Measurements from ENCODE around the gene LRRK1.

- TF ChIP-seq, protein P1, sequence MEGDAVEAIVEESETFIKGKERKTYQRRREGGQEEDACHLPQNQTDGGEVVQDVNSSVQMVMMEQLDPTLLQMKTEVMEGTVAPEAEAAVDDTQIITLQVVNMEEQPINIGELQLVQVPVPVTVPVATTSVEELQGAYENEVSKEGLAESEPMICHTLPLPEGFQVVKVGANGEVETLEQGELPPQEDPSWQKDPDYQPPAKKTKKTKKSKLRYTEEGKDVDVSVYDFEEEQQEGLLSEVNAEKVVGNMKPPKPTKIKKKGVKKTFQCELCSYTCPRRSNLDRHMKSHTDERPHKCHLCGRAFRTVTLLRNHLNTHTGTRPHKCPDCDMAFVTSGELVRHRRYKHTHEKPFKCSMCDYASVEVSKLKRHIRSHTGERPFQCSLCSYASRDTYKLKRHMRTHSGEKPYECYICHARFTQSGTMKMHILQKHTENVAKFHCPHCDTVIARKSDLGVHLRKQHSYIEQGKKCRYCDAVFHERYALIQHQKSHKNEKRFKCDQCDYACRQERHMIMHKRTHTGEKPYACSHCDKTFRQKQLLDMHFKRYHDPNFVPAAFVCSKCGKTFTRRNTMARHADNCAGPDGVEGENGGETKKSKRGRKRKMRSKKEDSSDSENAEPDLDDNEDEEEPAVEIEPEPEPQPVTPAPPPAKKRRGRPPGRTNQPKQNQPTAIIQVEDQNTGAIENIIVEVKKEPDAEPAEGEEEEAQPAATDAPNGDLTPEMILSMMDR (IDR thresholded peaks at IDR 0.05): no peak
- TF ChIP-seq EZH2 (IDR thresholded peaks at IDR 0.05; ENCODE audit: borderline replicate concordance, insufficient read depth, low read depth, low read length, poor library complexity, severe bottlenecking): no peak
Measured at GRCh38 chr15:101022876-101023275, 103.7 kb downstream of the LRRK1 start.
